Activated CD4-positive, alpha-beta T cell treated with anti-CD3 and anti-CD28 coated beads for 36 hours (primary cell): Measurements from ENCODE around the gene PRKN. TPM values are rescaled to one million over a fixed set of nuclear protein-coding genes. Genes with fewer than 3 reads are reported as not detected.

Source experiments
- ATAC-seq: fragments of 200-7000 bp; cut with Tn5 transposase; one replicate; pipeline ENCODE4 v1.10.0; 2021; ENCODE audit warnings: mild to moderate bottlenecking, moderate library complexity
- CTCF ChIA-PET: fragments of 350-600 bp; sonication (Branson Sonifier 250); formaldehyde crosslinking; loops from one replicate; lab custom pipeline; 2021; ENCODE audit warnings: antibody characterized with exemption; lab: Charles Lee
- POLR2A ChIA-PET: fragments of 350-600 bp; sonication (Branson Sonifier 250); formaldehyde crosslinking; loops from one replicate; lab custom pipeline; 2021; ENCODE audit warnings: antibody characterized with exemption, inconsistent platforms; lab: Charles Lee
- DNase-seq: peaks from one replicate; pipeline ENCODE4 v3.0.0-alpha.2; 2020
- H3K27ac Mint-ChIP-seq: one replicate; pipeline ENCODE4 v1.8.0; 2021; ENCODE audit warnings: mixed read lengths
- H3K27me3 Mint-ChIP-seq: one replicate; pipeline ENCODE4 v1.8.0; 2021; ENCODE audit warnings: mixed read lengths
- H3K36me3 Mint-ChIP-seq: one replicate; pipeline ENCODE4 v1.8.0; 2021; ENCODE audit warnings: low read depth, mixed read lengths
- H3K4me1 Mint-ChIP-seq: one replicate; pipeline ENCODE4 v1.8.0; 2021; ENCODE audit warnings: mixed read lengths
- H3K4me3 Mint-ChIP-seq: one replicate; pipeline ENCODE4 v1.8.0; 2021; ENCODE audit warnings: mild to moderate bottlenecking, moderate library complexity, mixed read lengths
- H3K9me3 Mint-ChIP-seq: one replicate; pipeline ENCODE4 v1.8.0; 2021; ENCODE audit warnings: low read depth, mixed read lengths
- intact Hi-C, 2 experiments: fragments of 100-400 bp; cut with DNase I in 1 of 2; cut with micrococcal nuclease in 1 of 2; formaldehyde crosslinking; loops; one replicate each; pipeline versions ENCODE4 v1.14.2 to v1.15.1; 2022 to 2024; cut with DNase I, micrococcal nuclease
- total RNA-seq, 2 experiments: library from RNA; stranded (reverse); gene quantifications; one replicate each; pipeline ENCODE4 v1.2.3, GENCODE V29; 2021

PRKN gene
- total RNA-seq, 2 experiments from 2014 or later = 0.56 to 0.87 TPM

- no peaks in the 10 kb centered on the region for H3K36me3 Mint-ChIP-seq
- H3K4me3 Mint-ChIP-seq = no peak overlapping the region
- ATAC-seq (no peak), DNase-seq (no peak)
- H3K27ac Mint-ChIP-seq = no peak overlapping the region
- ChIA-PET CTCF (no interaction called here), POLR2A (no interaction called here)
- no peaks in the 10 kb centered on the region for H3K27me3 Mint-ChIP-seq
- no peaks in the 10 kb centered on the region for H3K4me1 Mint-ChIP-seq
- intact Hi-C loops = no loop called here
- H3K9me3 Mint-ChIP-seq = peaks cover 1% of the 10 kb centered on the region
Observed at GRCh38 chr6:162289972-162290371, 437.6 kb downstream of the PRKN start.

DNA sequence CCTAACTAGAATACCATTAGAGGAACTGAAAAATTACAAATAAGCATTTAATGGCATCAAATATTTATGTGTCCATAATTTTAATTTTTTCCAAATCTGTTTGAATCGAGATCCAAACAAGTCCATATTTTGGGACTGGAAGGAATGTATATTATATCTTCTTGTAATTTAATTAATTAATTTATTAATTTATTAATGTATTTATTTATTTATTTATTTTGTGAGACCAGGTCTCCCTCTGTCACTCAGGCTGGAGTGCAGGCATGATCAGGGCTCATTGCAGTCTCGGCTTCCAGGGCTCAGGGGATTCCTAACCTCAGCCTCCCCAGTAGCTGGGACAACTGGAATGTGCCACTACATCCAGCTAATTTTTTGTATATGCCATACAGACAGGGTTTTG lies 453.6 kb downstream of the PRKN start:
- no peaks in the 10 kb centered on the region for H3K27me3 Mint-ChIP-seq
- CTCF ChIA-PET = no interaction called here
- H3K4me3 Mint-ChIP-seq = no peak overlapping the region

DNA sequence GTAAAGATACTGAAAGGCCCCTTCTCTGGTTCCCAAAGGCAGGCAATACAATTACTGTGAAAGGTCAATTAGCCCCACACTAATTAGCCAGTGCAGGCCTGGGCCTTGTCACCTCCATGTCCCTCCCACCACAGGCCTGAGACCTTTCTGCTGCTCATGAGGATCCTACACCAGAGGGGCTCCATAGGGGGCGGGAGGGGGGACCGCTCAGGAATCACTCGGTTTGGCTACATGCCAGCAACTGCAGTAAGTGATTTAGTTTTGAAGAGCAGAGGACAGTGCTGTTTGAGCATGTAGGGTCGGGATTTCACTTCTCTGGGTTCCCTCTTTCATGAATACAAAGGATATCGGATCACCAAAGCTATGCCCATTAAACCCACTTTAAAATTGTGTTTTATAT lies 455.6 kb downstream of the PRKN start:
- Mint-ChIP-seq H3K4me3 (no peak overlapping the region), H3K27me3 (no peaks in the 10 kb centered on the region), H3K36me3 (no peaks in the 10 kb centered on the region), H3K9me3 (peaks cover 7% of the 10 kb centered on the region), H3K4me1 (no peaks in the 10 kb centered on the region), H3K27ac (no peak overlapping the region)
- intact Hi-C loops = no loop called here
- no peak for DNase-seq
- POLR2A ChIA-PET = no interaction called here
- no peak for ATAC-seq
- CTCF ChIA-PET = no interaction called here

More for the DNA sequence above, 453.6 kb downstream of the PRKN start:
- DNase-seq (no peak), ATAC-seq (no peak)
- POLR2A ChIA-PET = no interaction called here
- H3K4me1 Mint-ChIP-seq = no peaks in the 10 kb centered on the region
- peaks cover 3% of the 10 kb centered on the region for H3K9me3 Mint-ChIP-seq
- intact Hi-C loops = no loop called here
- no peak overlapping the region for H3K27ac Mint-ChIP-seq
- no peaks in the 10 kb centered on the region for H3K36me3 Mint-ChIP-seq

DNA sequence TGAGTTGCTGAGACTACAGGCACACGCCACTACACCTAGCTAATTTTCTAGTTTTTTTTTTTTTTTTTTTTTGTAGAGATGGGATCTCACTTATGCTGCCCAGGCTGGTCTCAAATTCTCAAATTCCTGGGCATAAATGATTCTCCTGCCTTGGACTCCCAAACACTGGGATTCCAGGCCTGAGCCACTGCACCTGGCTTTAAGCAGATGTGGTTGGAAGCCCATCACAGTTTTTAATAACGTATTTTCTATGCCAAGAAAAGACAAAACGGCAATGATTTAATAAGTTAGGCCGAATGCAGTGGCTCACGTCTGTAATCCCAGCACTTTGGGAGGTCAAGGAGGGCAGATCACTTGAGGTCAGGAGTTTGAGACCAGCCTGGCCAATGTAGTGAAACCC lies 456.6 kb downstream of the PRKN start:
- H3K4me1 Mint-ChIP-seq = no peaks in the 10 kb centered on the region
- intact Hi-C loops = no loop called here
- H3K36me3 Mint-ChIP-seq = no peaks in the 10 kb centered on the region
- ATAC-seq (no peak), DNase-seq (no peak)
- ChIA-PET POLR2A (no interaction called here), CTCF (no interaction called here)
- H3K27ac Mint-ChIP-seq = no peak overlapping the region
- H3K4me3 Mint-ChIP-seq = no peak overlapping the region
- peaks cover 7% of the 10 kb centered on the region for H3K9me3 Mint-ChIP-seq
- H3K27me3 Mint-ChIP-seq = no peaks in the 10 kb centered on the region

GRCh38 chr6:162267641-162268040 lies 459.9 kb downstream of the PRKN start:
- CTCF ChIA-PET = no interaction called here
- POLR2A ChIA-PET = no interaction called here
- ATAC-seq (no peak), DNase-seq (no peak)
- Mint-ChIP-seq H3K9me3 (peaks cover 12% of the 10 kb centered on the region), H3K36me3 (peaks cover 1% of the 10 kb centered on the region), H3K27ac (no peak overlapping the region), H3K27me3 (no peaks in the 10 kb centered on the region), H3K4me1 (no peaks in the 10 kb centered on the region), H3K4me3 (no peak overlapping the region)
- intact Hi-C loops = no loop called here

DNA sequence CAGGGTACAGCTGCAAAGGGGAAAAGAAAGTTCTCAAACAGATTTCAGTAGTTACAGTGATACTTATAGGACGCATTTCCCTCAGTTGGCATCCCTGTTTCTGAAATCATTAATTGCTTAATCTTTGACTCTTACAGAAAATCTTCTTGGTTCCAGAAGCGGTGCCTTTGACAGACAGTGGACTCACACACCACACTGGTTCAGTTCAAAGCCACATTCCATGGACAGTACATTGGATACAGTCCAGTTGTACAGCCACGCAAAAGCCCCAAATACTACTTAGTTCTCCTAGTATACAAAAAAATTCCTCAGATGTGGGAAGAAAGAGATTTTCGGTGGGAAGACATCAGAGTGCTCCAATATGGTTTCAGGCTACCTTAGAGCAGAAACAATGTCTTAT lies 460.4 kb downstream of the PRKN start:
- ChIA-PET POLR2A (no interaction called here), CTCF (no interaction called here)
- peaks cover 3% of the 10 kb centered on the region for H3K36me3 Mint-ChIP-seq
- no peaks in the 10 kb centered on the region for H3K4me1 Mint-ChIP-seq
- no peak for ATAC-seq
- no peaks in the 10 kb centered on the region for H3K27me3 Mint-ChIP-seq
- H3K9me3 Mint-ChIP-seq = peaks cover 12% of the 10 kb centered on the region
- DNase-seq = no peak
- intact Hi-C loops = no loop called here
- H3K4me3 Mint-ChIP-seq = no peak overlapping the region
- no peak overlapping the region for H3K27ac Mint-ChIP-seq

- no peaks in the 10 kb centered on the region for H3K27me3 Mint-ChIP-seq
- no peak overlapping the region for H3K4me3 Mint-ChIP-seq
- ATAC-seq (no peak), DNase-seq (no peak)
- H3K27ac Mint-ChIP-seq = no peak overlapping the region
- POLR2A ChIA-PET = no interaction called here
- CTCF ChIA-PET = no interaction called here
- peaks cover 5% of the 10 kb centered on the region for H3K36me3 Mint-ChIP-seq
- peaks cover 12% of the 10 kb centered on the region for H3K9me3 Mint-ChIP-seq
- H3K4me1 Mint-ChIP-seq = no peaks in the 10 kb centered on the region
- intact Hi-C loops = no loop called here
Observed at GRCh38 chr6:162264581-162264980, 463.0 kb downstream of the PRKN start.

DNA sequence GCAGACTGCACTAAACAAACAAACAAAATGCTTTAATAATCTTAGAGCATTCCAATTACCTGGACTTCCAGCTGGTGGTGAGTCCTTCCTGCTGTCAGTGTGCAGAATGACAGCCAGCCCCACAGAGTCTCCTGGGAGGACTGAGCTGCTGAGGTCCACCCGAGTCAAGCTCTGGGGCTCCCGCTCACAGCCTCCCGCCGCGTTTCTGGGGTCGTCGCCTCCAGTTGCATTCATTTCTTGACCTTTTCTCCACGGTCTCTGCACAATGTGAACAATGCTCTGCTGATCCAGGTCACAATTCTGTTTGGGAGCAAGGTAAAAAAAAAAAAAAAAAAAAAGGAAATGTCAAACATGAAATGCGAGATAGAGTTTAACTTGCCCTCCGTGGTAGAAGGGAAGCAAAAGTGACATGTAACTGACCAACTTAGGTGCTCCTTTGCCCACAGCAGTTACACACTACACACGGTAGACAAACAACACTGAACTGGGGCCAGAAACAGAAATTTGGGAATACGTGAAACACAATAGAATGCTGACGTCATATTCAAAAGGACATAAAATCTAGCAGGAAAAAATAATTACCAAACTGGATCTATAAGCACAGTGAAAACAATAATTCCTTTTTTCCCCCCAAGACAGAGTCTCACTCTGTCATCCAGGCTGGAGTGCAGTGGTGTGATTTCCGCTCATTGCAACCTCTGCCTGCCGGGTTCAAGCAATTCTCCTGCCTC lies 464.9 kb downstream of the PRKN start:
- DNase-seq = no peak
- Mint-ChIP-seq H3K27ac (no peak overlapping the region), H3K36me3 (peaks cover 6% of the 10 kb centered on the region), H3K9me3 (peaks cover 5% of the 10 kb centered on the region), H3K4me3 (no peak overlapping the region), H3K4me1 (no peaks in the 10 kb centered on the region), H3K27me3 (no peaks in the 10 kb centered on the region)
- POLR2A ChIA-PET = no interaction called here
- no peak for ATAC-seq
- CTCF ChIA-PET = no interaction called here
- intact Hi-C loops = no loop called here

DNA sequence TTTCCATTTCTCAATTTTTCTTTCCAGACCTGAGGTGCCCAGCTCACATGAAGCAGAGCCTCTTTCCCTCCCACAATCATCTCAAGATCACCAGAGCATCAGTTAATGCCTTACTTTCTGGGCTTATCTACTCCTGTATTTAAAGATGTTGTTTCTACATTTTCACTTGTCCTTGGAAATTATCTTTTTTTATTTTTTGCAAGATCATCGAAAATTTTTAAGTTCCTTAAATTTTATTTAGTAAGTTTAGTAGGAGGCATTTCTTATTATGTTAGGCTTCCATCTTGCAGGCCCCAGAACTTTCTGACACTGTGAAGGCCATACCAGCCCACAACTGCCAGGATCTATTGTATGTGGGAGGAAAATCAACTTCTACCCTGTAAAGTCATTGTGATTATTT lies 466.0 kb downstream of the PRKN start:
- CTCF ChIA-PET = no interaction called here
- Mint-ChIP-seq H3K4me1 (no peaks in the 10 kb centered on the region), H3K36me3 (peaks cover 6% of the 10 kb centered on the region), H3K27me3 (no peaks in the 10 kb centered on the region), H3K27ac (no peak overlapping the region), H3K9me3 (peaks cover 5% of the 10 kb centered on the region), H3K4me3 (no peak overlapping the region)
- no peak for DNase-seq
- intact Hi-C loops = no loop called here
- POLR2A ChIA-PET = no interaction called here
- ATAC-seq = no peak

- POLR2A ChIA-PET = no interaction called here
- Mint-ChIP-seq H3K4me1 (no peaks in the 10 kb centered on the region), H3K36me3 (peaks cover 6% of the 10 kb centered on the region), H3K27ac (no peak overlapping the region), H3K9me3 (peaks cover 5% of the 10 kb centered on the region), H3K4me3 (no peak overlapping the region), H3K27me3 (no peaks in the 10 kb centered on the region)
- intact Hi-C loops = no loop called here
- CTCF ChIA-PET = no interaction called here
- ATAC-seq (peak; percentile 90), DNase-seq (peak; percentile 13)
Observed at GRCh38 chr6:162260027-162260426, 467.5 kb downstream of the PRKN start.

GRCh38 chr6:162258647-162259046 lies 468.9 kb downstream of the PRKN start:
- intact Hi-C loops = no loop called here

DNA sequence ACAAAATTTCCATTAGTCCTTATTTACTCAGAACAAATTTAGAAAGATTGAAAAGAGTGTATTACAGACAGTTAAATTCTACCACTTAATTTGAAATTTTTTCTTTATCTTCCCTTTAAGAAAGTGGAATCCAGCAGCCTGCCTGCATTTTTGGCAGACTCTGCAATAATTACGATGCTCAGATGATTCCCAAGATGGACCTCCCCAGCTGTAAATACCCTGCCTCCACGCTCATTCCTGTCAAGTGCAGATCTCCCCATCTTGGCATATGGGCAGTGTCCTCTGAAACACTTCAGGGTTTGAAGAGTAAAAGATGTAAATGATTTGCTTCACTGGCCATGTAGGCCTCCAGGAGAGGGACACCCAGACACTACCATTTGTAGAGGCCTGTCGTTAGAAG lies 471.2 kb downstream of the PRKN start:
- ChIA-PET POLR2A (no interaction called here), CTCF (no interaction called here)
- ATAC-seq (no peak), DNase-seq (no peak)
- no peaks in the 10 kb centered on the region for H3K9me3 Mint-ChIP-seq
- H3K4me3 Mint-ChIP-seq = no peak overlapping the region
- H3K4me1 Mint-ChIP-seq = no peaks in the 10 kb centered on the region
- intact Hi-C loops = no loop called here
- H3K27ac Mint-ChIP-seq = no peak overlapping the region
- H3K36me3 Mint-ChIP-seq = peaks cover 4% of the 10 kb centered on the region
- no peaks in the 10 kb centered on the region for H3K27me3 Mint-ChIP-seq

More at GRCh38 chr6:162258647-162259046, 468.9 kb downstream of the PRKN start:
- Mint-ChIP-seq H3K9me3 (no peaks in the 10 kb centered on the region), H3K27me3 (no peaks in the 10 kb centered on the region), H3K36me3 (peaks cover 6% of the 10 kb centered on the region), H3K4me3 (no peak overlapping the region), H3K27ac (no peak overlapping the region), H3K4me1 (no peaks in the 10 kb centered on the region)
- ChIA-PET POLR2A (no interaction called here), CTCF (no interaction called here)
- no peak for ATAC-seq
- DNase-seq = no peak
